Neural progenitor cell (in vitro differentiated cells): ENCODE results near the gene C15orf39. TPM values are rescaled to one million over a fixed set of nuclear protein-coding genes. Genes with fewer than 3 reads are reported as not detected.

Experiments used
- DNase-seq: peaks from one replicate; pipeline ENCODE4 v3.0.0-alpha.2; 2016; ENCODE audit warnings: low spot score
- H2AFZ ChIP-seq: fragments of 200-600 bp; sonication (generic); replicated peaks from 2 replicates; pipeline ENCODE4 v1.6.1; 2016; ENCODE audit warnings: antibody characterized with exemption
- H3F3A ChIP-seq: fragments of 200-600 bp; sonication (generic); 2 replicates; pipeline ENCODE4 v1.6.1; 2016; ENCODE audit warnings: antibody characterized with exemption, low read depth
- H3K27ac ChIP-seq: fragments of 200-600 bp; sonication (generic); 2 replicates; pipeline ENCODE4 v1.5.1; 2016; ENCODE audit warnings: mild to moderate bottlenecking
- H3K27me3 ChIP-seq: fragments of 200-600 bp; sonication (generic); 2 replicates; pipeline ENCODE4 v1.6.1; 2016; ENCODE audit warnings: mild to moderate bottlenecking, moderate library complexity
- H3K36me3 ChIP-seq: fragments of 200-600 bp; sonication (generic); 2 replicates; pipeline ENCODE4 v1.5.1; 2016
- H3K4me1 ChIP-seq: fragments of 200-600 bp; sonication (generic); 2 replicates; pipeline ENCODE4 v1.6.1; 2016; ENCODE audit warnings: mixed run types
- H3K4me2 ChIP-seq: fragments of 200-600 bp; sonication (generic); 2 replicates; pipeline ENCODE4 v1.6.1; 2016
- H3K4me3 ChIP-seq: fragments of 200-600 bp; sonication (generic); 2 replicates; pipeline ENCODE4 v1.5.1; 2016
- H3K79me2 ChIP-seq: fragments of 200-600 bp; sonication (generic); 2 replicates; pipeline ENCODE4 v1.6.1; 2016; ENCODE audit warnings: low read depth
- H3K9ac ChIP-seq: fragments of 200-600 bp; sonication (generic); 2 replicates; pipeline ENCODE4 v1.6.1; 2016
- H3K9me3 ChIP-seq: fragments of 200-600 bp; sonication (generic); 2 replicates; pipeline ENCODE4 v1.5.1; 2016; ENCODE audit warnings: low read depth
- H4K20me1 ChIP-seq: fragments of 200-600 bp; sonication (generic); 2 replicates; pipeline ENCODE4 v1.6.1; 2016; ENCODE audit warnings: low read depth
- H3K27ac Mint-ChIP-seq: 3 replicates; pipeline ENCODE4 v1.8.0; 2021; ENCODE audit warnings: mixed read lengths
- H3K27me3 Mint-ChIP-seq: 2 replicates; pipeline ENCODE4 v1.8.0; 2022; ENCODE audit warnings: low read depth, mild to moderate bottlenecking, inconsistent platforms, moderate library complexity, mixed read lengths; ENCODE audit not compliant: insufficient read depth
- H3K36me3 Mint-ChIP-seq: 3 replicates; pipeline ENCODE4 v1.8.0; 2021; ENCODE audit warnings: mixed read lengths
- H3K4me1 Mint-ChIP-seq: 3 replicates; pipeline ENCODE4 v1.8.0; 2021; ENCODE audit warnings: mixed read lengths
- H3K4me3 Mint-ChIP-seq: 3 replicates; pipeline ENCODE4 v1.8.0; 2021; ENCODE audit warnings: mild to moderate bottlenecking, moderate library complexity, mixed read lengths
- H3K9me3 Mint-ChIP-seq: 3 replicates; pipeline ENCODE4 v1.8.0; 2020; ENCODE audit warnings: mixed read lengths
- EZH2 ChIP-seq: fragments of 200-600 bp; sonication (generic); IDR thresholded peaks from 2 replicates; pipeline ENCODE4 v1.6.1; 2017; ENCODE audit warnings: antibody characterized with exemption, mild to moderate bottlenecking, moderate library complexity
- EZH2phosphoT487 ChIP-seq: fragments of 200-600 bp; sonication (generic); IDR thresholded peaks from 2 replicates; pipeline ENCODE4 v1.6.1; 2017; ENCODE audit warnings: antibody characterized with exemption
- total RNA-seq: library from RNA; depleted of rRNA; stranded (reverse); fragments of >200 nt; gene quantifications from 2 replicates; pipeline ENCODE4 v1.2.3, GENCODE V29; 2015; ENCODE audit warnings: low replicate concordance
- TF ChIP-seq, protein P1 (sequence below): fragments of 200-600 bp; sonication (generic); IDR thresholded peaks from 2 replicates; pipeline ENCODE4 v1.5.1; 2017; ENCODE audit warnings: antibody characterized with exemption, mild to moderate bottlenecking

Gene C15orf39
- total RNA-seq, 1 donor from 2014 or later, result 1.2 TPM

DNA sequence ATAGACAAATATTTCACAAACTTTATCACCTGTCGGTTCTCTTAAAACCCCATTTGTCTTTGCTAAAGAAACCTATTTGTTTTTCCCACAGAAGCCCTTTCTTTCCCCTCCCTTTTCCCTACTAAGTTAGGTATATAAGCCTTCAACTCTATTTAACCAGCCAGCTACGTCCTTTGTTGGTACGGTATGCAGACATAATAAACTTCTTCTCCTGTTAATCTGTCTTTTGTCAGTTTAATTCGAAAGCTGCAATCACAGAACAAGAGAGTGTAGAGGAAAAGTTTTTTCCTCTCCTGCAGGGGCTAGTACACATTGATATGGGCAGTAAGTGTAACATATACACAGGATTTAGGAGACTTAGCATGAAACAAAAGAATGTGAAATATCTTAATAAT is 21.9 kb upstream of the C15orf39 start:
- H3K36me3 Mint-ChIP-seq, result no peaks in the 10 kb centered on the region
- no peaks in the 10 kb centered on the region for H3K79me2 ChIP-seq
- H3K36me3 ChIP-seq, result no peaks in the 10 kb centered on the region
- H3K4me1 Mint-ChIP-seq, result peaks cover 33% of the 10 kb centered on the region
- H3K9ac ChIP-seq, result no peak overlapping the region
- peak overlapping the region; percentile 10 for H3K4me3 ChIP-seq
- DNase-seq, result peak; percentile 80
- H3K9me3 ChIP-seq, result no peaks in the 10 kb centered on the region
- peaks cover 7% of the 10 kb centered on the region for H3K27me3 ChIP-seq
- peak overlapping the region; percentile 70 for H3K4me2 ChIP-seq
- H3K27me3 Mint-ChIP-seq, result peaks cover 10% of the 10 kb centered on the region
- no peaks in the 10 kb centered on the region for H3K9me3 Mint-ChIP-seq
- H3K27ac ChIP-seq, result no peak overlapping the region
- TF ChIP-seq EZH2phosphoT487 (peak; percentile 91), EZH2 (no peak)
- H3F3A ChIP-seq, result peaks cover 23% of the 10 kb centered on the region
- no peak overlapping the region for H3K27ac Mint-ChIP-seq
- H3K4me1 ChIP-seq, result peaks cover 44% of the 10 kb centered on the region
- H3K4me3 Mint-ChIP-seq, result no peak overlapping the region
- H2AFZ ChIP-seq, result no peak overlapping the region
- no peaks in the 10 kb centered on the region for H4K20me1 ChIP-seq

DNA sequence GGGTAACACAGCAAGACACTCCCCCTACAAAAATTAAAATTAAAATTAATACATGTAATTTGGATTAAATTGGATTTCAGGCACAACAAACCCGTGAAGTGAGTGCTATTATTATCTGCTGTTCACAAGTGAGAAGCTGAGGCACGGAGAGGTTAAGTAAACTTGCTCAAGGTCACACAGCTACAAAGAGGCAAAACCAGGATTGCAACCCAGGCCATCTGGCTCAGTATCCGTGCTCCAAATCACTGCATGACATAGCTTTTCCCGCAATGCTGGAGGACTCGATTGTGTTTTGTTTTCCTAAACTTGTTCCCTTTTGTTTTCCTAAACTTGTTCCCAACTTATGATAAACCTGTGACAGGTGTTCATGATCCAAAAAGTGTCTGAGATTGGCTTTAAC is 19.9 kb upstream of the C15orf39 start:
- no peak overlapping the region for H3K27ac Mint-ChIP-seq
- H3K27me3 ChIP-seq, result peaks cover 7% of the 10 kb centered on the region
- no peaks in the 10 kb centered on the region for H3K9me3 Mint-ChIP-seq
- TF ChIP-seq EZH2, result no peak
- TF ChIP-seq, protein P1, sequence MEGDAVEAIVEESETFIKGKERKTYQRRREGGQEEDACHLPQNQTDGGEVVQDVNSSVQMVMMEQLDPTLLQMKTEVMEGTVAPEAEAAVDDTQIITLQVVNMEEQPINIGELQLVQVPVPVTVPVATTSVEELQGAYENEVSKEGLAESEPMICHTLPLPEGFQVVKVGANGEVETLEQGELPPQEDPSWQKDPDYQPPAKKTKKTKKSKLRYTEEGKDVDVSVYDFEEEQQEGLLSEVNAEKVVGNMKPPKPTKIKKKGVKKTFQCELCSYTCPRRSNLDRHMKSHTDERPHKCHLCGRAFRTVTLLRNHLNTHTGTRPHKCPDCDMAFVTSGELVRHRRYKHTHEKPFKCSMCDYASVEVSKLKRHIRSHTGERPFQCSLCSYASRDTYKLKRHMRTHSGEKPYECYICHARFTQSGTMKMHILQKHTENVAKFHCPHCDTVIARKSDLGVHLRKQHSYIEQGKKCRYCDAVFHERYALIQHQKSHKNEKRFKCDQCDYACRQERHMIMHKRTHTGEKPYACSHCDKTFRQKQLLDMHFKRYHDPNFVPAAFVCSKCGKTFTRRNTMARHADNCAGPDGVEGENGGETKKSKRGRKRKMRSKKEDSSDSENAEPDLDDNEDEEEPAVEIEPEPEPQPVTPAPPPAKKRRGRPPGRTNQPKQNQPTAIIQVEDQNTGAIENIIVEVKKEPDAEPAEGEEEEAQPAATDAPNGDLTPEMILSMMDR, result no peak
- TF ChIP-seq EZH2phosphoT487, result no peak
- H3K36me3 Mint-ChIP-seq, result no peaks in the 10 kb centered on the region
- H2AFZ ChIP-seq, result no peak overlapping the region
- no peak overlapping the region for H3K4me3 Mint-ChIP-seq
- no peak overlapping the region for H3K4me2 ChIP-seq
- no peaks in the 10 kb centered on the region for H3K9me3 ChIP-seq
- H3K4me1 Mint-ChIP-seq, result peaks cover 33% of the 10 kb centered on the region
- H3K4me1 ChIP-seq, result peaks cover 44% of the 10 kb centered on the region
- no peak overlapping the region for H3K4me3 ChIP-seq
- no peak for DNase-seq
- H3K36me3 ChIP-seq, result no peaks in the 10 kb centered on the region
- H3K9ac ChIP-seq, result no peak overlapping the region
- H3F3A ChIP-seq, result peaks cover 23% of the 10 kb centered on the region
- no peaks in the 10 kb centered on the region for H3K79me2 ChIP-seq
- no peak overlapping the region for H3K27ac ChIP-seq
- H4K20me1 ChIP-seq, result no peaks in the 10 kb centered on the region
- peaks cover 10% of the 10 kb centered on the region for H3K27me3 Mint-ChIP-seq

DNA sequence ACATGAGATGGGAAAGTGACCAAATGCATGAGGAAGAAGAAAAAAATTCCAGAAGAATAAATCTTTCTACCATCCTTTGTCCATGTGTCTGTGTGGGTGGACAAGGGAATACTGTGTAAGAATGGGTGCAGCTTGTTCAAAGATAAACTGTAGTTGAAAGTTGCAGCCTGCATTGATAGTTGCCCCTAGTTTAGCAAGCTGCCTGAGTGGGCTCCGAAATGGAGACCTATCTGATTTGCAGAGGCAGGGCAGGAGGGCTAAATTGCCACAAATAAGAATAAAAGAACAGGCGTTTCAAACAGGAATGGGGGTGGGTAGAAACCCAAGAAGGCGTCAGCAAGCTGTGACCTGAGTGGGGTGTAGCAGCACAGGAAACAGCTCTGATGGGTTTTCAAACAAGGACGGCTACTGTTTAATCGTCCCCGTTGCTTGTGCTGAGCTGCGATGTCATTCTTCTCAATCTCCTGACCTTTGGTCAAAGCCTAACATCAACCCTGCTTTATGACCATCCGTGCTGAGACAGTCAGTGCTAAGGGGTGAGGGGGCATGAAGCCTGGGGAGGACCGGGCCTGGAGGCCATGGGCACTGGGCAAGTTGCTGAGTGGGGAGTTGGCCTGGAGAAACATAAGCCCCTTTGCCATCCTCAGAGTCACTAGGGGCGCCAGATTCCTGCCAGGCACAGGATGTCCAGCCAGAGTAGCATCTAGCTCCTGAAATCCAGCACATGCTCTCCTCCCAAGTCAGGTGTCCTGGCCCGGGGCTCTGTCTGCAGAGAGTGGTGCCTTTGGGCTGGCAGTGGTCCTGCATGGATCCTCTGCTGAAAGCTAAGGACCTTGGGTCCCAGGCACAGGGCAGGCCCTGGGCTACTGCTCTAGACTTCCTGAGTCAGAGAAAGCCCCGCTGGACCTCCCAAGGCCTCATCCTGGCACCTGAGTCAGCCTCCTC is 19.2 kb upstream of the C15orf39 start:
- no peak overlapping the region for H3K27ac Mint-ChIP-seq
- H3K9me3 Mint-ChIP-seq, result no peaks in the 10 kb centered on the region
- Histone ChIP-seq H3K9ac (no peak overlapping the region), H3K36me3 (no peaks in the 10 kb centered on the region), H3K27ac (no peak overlapping the region), H4K20me1 (no peaks in the 10 kb centered on the region), H3K27me3 (peaks cover 7% of the 10 kb centered on the region), H3K79me2 (no peaks in the 10 kb centered on the region), H3F3A (peaks cover 23% of the 10 kb centered on the region), H3K4me3 (no peak overlapping the region), H2AFZ (peak overlapping the region; percentile 9), H3K4me2 (no peak overlapping the region), H3K9me3 (no peaks in the 10 kb centered on the region), H3K4me1 (peaks cover 44% of the 10 kb centered on the region)
- TF ChIP-seq EZH2 (no peak), EZH2phosphoT487 (no peak)
- TF ChIP-seq, protein P1, result peak; percentile 25
- peaks cover 7% of the 10 kb centered on the region for H3K27me3 Mint-ChIP-seq
- H3K4me1 Mint-ChIP-seq, result peaks cover 33% of the 10 kb centered on the region
- no peak for DNase-seq
- H3K36me3 Mint-ChIP-seq, result no peaks in the 10 kb centered on the region
- no peak overlapping the region for H3K4me3 Mint-ChIP-seq
